ENCODE results near the gene KDSR. TPM values are rescaled to one million over a fixed set of nuclear protein-coding genes. Genes with fewer than 3 reads are reported as not detected.

KDSR gene
- polyA plus RNA-seq, 3 donors: 9.6 to 38.5 (median 29.9) TPM

GRCh38 chr18:63303547-63303946, 63.5 kb downstream of the KDSR start:
- Histone ChIP-seq H3K4me2 (replicated peaks; ENCODE audit: extremely low read depth, low read length, poor library complexity, severe bottlenecking) (peak overlapping the region; percentile 9), H3K4me1 (ENCODE audit: control insufficient read depth in 1 of 2, insufficient read depth in 2 of 2, low read length in 2 of 2) (peaks cover 29 to 46% of the 10 kb centered on the region in 2 donors), H3K27ac (ENCODE audit: low read depth in 1 of 2, low read length in 2 of 2) (peak overlapping the region in 1 of 2 donors; percentile 39), H3K36me3 (replicated peaks in 1 of 2; ENCODE audit: control insufficient read depth in 1 of 2, insufficient read depth in 2 of 2, low read length in 2 of 2) (no peaks in the 10 kb centered on the region), H3K27me3 (ENCODE audit: control insufficient read depth in 2 of 2, insufficient read depth in 2 of 2, low read length in 2 of 2) (no peaks in the 10 kb centered on the region), H3K9me3 (replicated peaks in 1 of 2; ENCODE audit: control insufficient read depth in 1 of 2, insufficient read depth in 1 of 2, low read length in 2 of 2) (no peaks in the 10 kb centered on the region), H2AFZ (ENCODE audit: insufficient read depth, low read depth, low read length, poor library complexity, severe bottlenecking) (no peak overlapping the region), H3K4me3 (replicated peaks in 1 of 3; ENCODE audit: low read depth in 2 of 3, low read length in 3 of 3) (peak overlapping the region in 1 of 3 experiments; percentile 19), H4K20me1 (ENCODE audit: insufficient read depth, low read length) (no peaks in the 10 kb centered on the region), H3K9ac (ENCODE audit: insufficient read depth, low read length, poor library complexity, severe bottlenecking) (no peak overlapping the region), H3K79me2 (ENCODE audit: insufficient read depth, low read length) (peaks cover 61% of the 10 kb centered on the region)
- no CpG with 5 or more reads among the region's 3 CpGs for WGBS (ENCODE audit: insufficient coverage)
- no peak for TF ChIP-seq CTCF (IDR thresholded peaks at IDR 0.05)
- Mint-ChIP-seq H3K36me3 (peaks cover 6 to 14% of the 10 kb centered on the region in 2 donors), H3K4me1 (peaks cover 39% of the 10 kb centered on the region), H3K27ac (peak overlapping the region in 4 of 7 donors; percentile 3 to 75 (median 44)), H3K27me3 (ENCODE audit: low read depth in 3 of 3) (peaks cover 0 to 3% (median 0%) of the 10 kb centered on the region in 3 donors), H3K4me3 (peak overlapping the region in 1 of 2 donors; percentile 60), H3K9me3 (no peaks in the 10 kb centered on the region)
- DNase-seq: peak; percentile 47 to 75 (median 67)
- intact Hi-C loops (cut with micrococcal nuclease): loop anchor here in 1 of 2 donors (5.0 kb wide), 1 partner anchor 66 kb away; no protein-coding TSS in a partner anchor

- DNase-seq: no peak
- Histone ChIP-seq H2AFZ (ENCODE audit: insufficient read depth, low read depth, low read length, poor library complexity, severe bottlenecking) (no peak overlapping the region), H3K27ac (ENCODE audit: low read depth in 1 of 2, low read length in 2 of 2) (peak overlapping the region in 1 of 2 donors; percentile 39), H3K9ac (ENCODE audit: insufficient read depth, low read length, poor library complexity, severe bottlenecking) (no peak overlapping the region), H3K36me3 (replicated peaks in 1 of 2; ENCODE audit: control insufficient read depth in 1 of 2, insufficient read depth in 2 of 2, low read length in 2 of 2) (no peaks in the 10 kb centered on the region), H3K4me3 (replicated peaks in 1 of 3; ENCODE audit: low read depth in 2 of 3, low read length in 3 of 3) (peak overlapping the region in 1 of 3 experiments; percentile 19), H3K9me3 (replicated peaks in 1 of 2; ENCODE audit: control insufficient read depth in 1 of 2, insufficient read depth in 1 of 2, low read length in 2 of 2) (no peaks in the 10 kb centered on the region), H3K79me2 (ENCODE audit: insufficient read depth, low read length) (peaks cover 65% of the 10 kb centered on the region), H4K20me1 (ENCODE audit: insufficient read depth, low read length) (no peaks in the 10 kb centered on the region), H3K4me2 (replicated peaks; ENCODE audit: extremely low read depth, low read length, poor library complexity, severe bottlenecking) (peak overlapping the region; percentile 9), H3K27me3 (ENCODE audit: control insufficient read depth in 2 of 2, insufficient read depth in 2 of 2, low read length in 2 of 2) (no peaks in the 10 kb centered on the region), H3K4me1 (ENCODE audit: control insufficient read depth in 1 of 2, insufficient read depth in 2 of 2, low read length in 2 of 2) (peaks cover 29 to 46% of the 10 kb centered on the region in 2 donors)
- peaks cover 39% of the 10 kb centered on the region for H3K4me1 Mint-ChIP-seq
- H3K9me3 Mint-ChIP-seq: no peaks in the 10 kb centered on the region
- peaks cover 0 to 1% (median 0%) of the 10 kb centered on the region in 3 donors for H3K27me3 Mint-ChIP-seq (ENCODE audit: low read depth in 3 of 3)
- no peak for TF ChIP-seq CTCF (IDR thresholded peaks at IDR 0.05)
- peak overlapping the region in 5 of 7 donors; percentile 17 to 91 (median 82) for H3K27ac Mint-ChIP-seq
- H3K4me3 Mint-ChIP-seq: peak overlapping the region in 1 of 2 donors; percentile 59
- intact Hi-C loops (cut with micrococcal nuclease): loop anchor here in 1 of 2 donors (5.0 kb wide), 1 partner anchor 66 kb away; no protein-coding TSS in a partner anchor
- peaks cover 10 to 17% of the 10 kb centered on the region in 2 donors for H3K36me3 Mint-ChIP-seq
- no CpG with 5 or more reads among the region's 5 CpGs for WGBS (ENCODE audit: insufficient coverage)
These were observed 64.2 kb downstream of the KDSR start for GRCh38 chr18:63302636-63303405.

Data from CD14-positive monocyte (primary cell).